Keratinocyte (primary cell): ENCODE results near the gene INSL6. TPM values are rescaled to one million over a fixed set of nuclear protein-coding genes. Genes with fewer than 3 reads are reported as not detected.

Source experiments
- DNase-seq: peaks from one replicate; pipeline ENCODE4 v3.0.0-alpha.2; 2011; ENCODE audit warnings: low read depth, missing footprints, low spot score
- FAIRE-seq: peaks from 2 replicates; lab custom pipeline; 2011; peaks lifted over from hg19 to GRCh38; lab: Jason Lieb, UNC
- H2AFZ ChIP-seq: 2 replicates; pipeline ENCODE4 v1.6.0; 2012; ENCODE audit warnings: low read length, control low read depth, inconsistent platforms; ENCODE audit not compliant: control insufficient read depth
- H3K27ac ChIP-seq: 2 replicates; pipeline ENCODE4 v1.5.1; 2011; ENCODE audit warnings: low read length; ENCODE audit not compliant: control insufficient read depth, insufficient read depth
- H3K27me3 ChIP-seq: 3 replicates; pipeline ENCODE4 v1.6.0; 2011; ENCODE audit warnings: low read length; ENCODE audit not compliant: control insufficient read depth, insufficient read depth; ENCODE audit errors: extremely low read depth
- H3K36me3 ChIP-seq, 2 experiments: 2 replicates in 1 of 2; 3 replicates in 1 of 2; pipeline ENCODE4 v1.5.1; 2011; ENCODE audit warnings: low read length in 2 of 2, mild to moderate bottlenecking in 1 of 2; ENCODE audit not compliant: control insufficient read depth in 2 of 2, insufficient read depth in 2 of 2; ENCODE audit errors: extremely low read depth in 1 of 2
- H3K4me1 ChIP-seq: 3 replicates; pipeline ENCODE4 v1.5.1; 2011; ENCODE audit warnings: low read length; ENCODE audit not compliant: control insufficient read depth, insufficient read depth; ENCODE audit errors: extremely low read depth
- H3K4me2 ChIP-seq: 3 replicates; pipeline ENCODE4 v1.6.0; 2011; ENCODE audit warnings: low read depth, low read length; ENCODE audit not compliant: control insufficient read depth, insufficient read depth; ENCODE audit errors: extremely low read depth
- H3K4me3 ChIP-seq, 3 experiments: fragments of 200-600 bp in 1 of 3; sonication (generic) in 1 of 3; 2 replicates in 2 of 3; 3 replicates in 1 of 3; pipeline ENCODE4 v1.5.1; 2011 to 2016; ENCODE audit warnings: low read length in 3 of 3, mild to moderate bottlenecking in 3 of 3, control low read depth in 2 of 3, inconsistent platforms in 1 of 3, low read depth in 1 of 3, mixed read lengths in 1 of 3, mixed run types in 1 of 3, moderate library complexity in 1 of 3; ENCODE audit not compliant: control insufficient read depth in 2 of 3, insufficient read depth in 2 of 3; ENCODE audit errors: extremely low read depth in 1 of 3
- H3K79me2 ChIP-seq: 2 replicates; pipeline ENCODE4 v1.6.0; 2012; ENCODE audit warnings: low read length; ENCODE audit not compliant: control insufficient read depth, insufficient read depth
- H3K9ac ChIP-seq: 3 replicates; pipeline ENCODE4 v1.6.0; 2011; ENCODE audit warnings: low read length; ENCODE audit not compliant: control insufficient read depth, insufficient read depth; ENCODE audit errors: extremely low read depth
- H3K9me1 ChIP-seq: 3 replicates; pipeline ENCODE4 v1.6.0; 2011; ENCODE audit warnings: low read length; ENCODE audit not compliant: control insufficient read depth, insufficient read depth; ENCODE audit errors: extremely low read depth
- H3K9me3 ChIP-seq: 2 replicates; pipeline ENCODE4 v1.5.1; 2012; ENCODE audit warnings: low read depth, low read length; ENCODE audit not compliant: control insufficient read depth
- H4K20me1 ChIP-seq: 3 replicates; pipeline ENCODE4 v1.6.0; 2011; ENCODE audit warnings: low read length; ENCODE audit not compliant: control insufficient read depth, insufficient read depth; ENCODE audit errors: extremely low read depth
- EZH2 ChIP-seq: IDR thresholded peaks from one replicate; pipeline ENCODE4 v1.6.1; 2012; ENCODE audit warnings: inconsistent platforms, mild to moderate bottlenecking, low read length, moderate library complexity
- dilution Hi-C: fragments of 300-500 bp; cut with MboI; formaldehyde crosslinking; loops from one replicate; pipeline ENCODE4 v1.7.0; 2020; ENCODE audit warnings: low sequenced_read_pairs; ENCODE audit not compliant: extremely low pct_ligation_motif_present
- polyA plus RNA-seq, 5 experiments: library from polyadenylated mRNA; depleted of rRNA in 3 of 5; stranded (reverse) in 3 of 5; stranded (forward) in 1 of 5; unstranded in 1 of 5; fragments of >200 nt; gene quantifications; 1 replicate in 1 of 5; 2 replicates in 3 of 5; 3 replicates in 1 of 5; pipeline versions ENCODE4 v1.2.1 to v1.2.3, GENCODE V29; 2011 to 2012; ENCODE audit warnings: missing spikeins in 2 of 5, low read depth in 1 of 5, low replicate concordance in 1 of 5
- TF ChIP-seq, protein P1 (sequence below), 3 experiments: IDR thresholded peaks in 1 of 3; conservative IDR thresholded peaks in 1 of 3; optimal IDR thresholded peaks in 1 of 3; 2 replicates in 2 of 3; 3 replicates in 1 of 3; pipeline versions ENCODE3 to v1.5.1; 2011; ENCODE audit warnings: low read length in 3 of 3, mild to moderate bottlenecking in 3 of 3, moderate library complexity in 2 of 3, control low read depth in 1 of 3, inconsistent platforms in 1 of 3; ENCODE audit not compliant: insufficient read depth in 2 of 3; ENCODE audit errors: extremely low read depth in 1 of 3

INSL6 gene
- polyA plus RNA-seq, 1 donor (not counting 4 experiments of a cell fraction or from before 2014, with no cell fraction given): not detected

DNA sequence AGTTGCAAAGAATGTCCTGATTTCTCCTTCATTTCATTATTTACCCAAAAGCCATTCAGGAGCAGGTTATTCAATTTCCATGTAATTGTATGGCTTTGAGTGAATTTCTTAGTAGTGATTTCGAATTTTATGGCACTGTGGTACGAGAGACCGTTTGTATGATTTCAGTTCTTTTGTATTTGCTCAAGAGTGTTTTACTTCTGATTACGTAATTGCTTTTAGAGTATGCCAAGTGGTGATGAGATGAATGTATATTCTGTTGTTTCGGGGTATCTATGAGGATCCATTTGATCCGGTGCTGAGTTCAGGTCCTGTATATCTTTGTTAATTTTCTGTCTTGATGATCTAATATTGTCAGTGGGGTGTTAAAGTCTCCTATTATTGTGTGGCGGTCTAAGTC is 41.2 kb downstream of the INSL6 start:
- no peaks in the 10 kb centered on the region for H3K9me3 ChIP-seq
- H3K36me3 ChIP-seq: no peaks in the 10 kb centered on the region
- H3K79me2 ChIP-seq: no peaks in the 10 kb centered on the region
- no peak overlapping the region for H3K4me3 ChIP-seq
- no peaks in the 10 kb centered on the region for H4K20me1 ChIP-seq
- FAIRE-seq: no peak
- no peak overlapping the region for H3K27ac ChIP-seq
- H3K4me2 ChIP-seq: no peak overlapping the region
- dilution Hi-C loops: no loop called here
- H3K27me3 ChIP-seq: no peaks in the 10 kb centered on the region
- H3K4me1 ChIP-seq: no peaks in the 10 kb centered on the region
- no peaks in the 10 kb centered on the region for H3K9me1 ChIP-seq
- no peak for TF ChIP-seq EZH2
- TF ChIP-seq, protein P1, sequence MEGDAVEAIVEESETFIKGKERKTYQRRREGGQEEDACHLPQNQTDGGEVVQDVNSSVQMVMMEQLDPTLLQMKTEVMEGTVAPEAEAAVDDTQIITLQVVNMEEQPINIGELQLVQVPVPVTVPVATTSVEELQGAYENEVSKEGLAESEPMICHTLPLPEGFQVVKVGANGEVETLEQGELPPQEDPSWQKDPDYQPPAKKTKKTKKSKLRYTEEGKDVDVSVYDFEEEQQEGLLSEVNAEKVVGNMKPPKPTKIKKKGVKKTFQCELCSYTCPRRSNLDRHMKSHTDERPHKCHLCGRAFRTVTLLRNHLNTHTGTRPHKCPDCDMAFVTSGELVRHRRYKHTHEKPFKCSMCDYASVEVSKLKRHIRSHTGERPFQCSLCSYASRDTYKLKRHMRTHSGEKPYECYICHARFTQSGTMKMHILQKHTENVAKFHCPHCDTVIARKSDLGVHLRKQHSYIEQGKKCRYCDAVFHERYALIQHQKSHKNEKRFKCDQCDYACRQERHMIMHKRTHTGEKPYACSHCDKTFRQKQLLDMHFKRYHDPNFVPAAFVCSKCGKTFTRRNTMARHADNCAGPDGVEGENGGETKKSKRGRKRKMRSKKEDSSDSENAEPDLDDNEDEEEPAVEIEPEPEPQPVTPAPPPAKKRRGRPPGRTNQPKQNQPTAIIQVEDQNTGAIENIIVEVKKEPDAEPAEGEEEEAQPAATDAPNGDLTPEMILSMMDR (optimal IDR thresholded peaks at IDR 0.05 in 1 of 3, IDR thresholded peaks at IDR 0.05 in 1 of 3, conservative IDR thresholded peaks at IDR 0.05 in 1 of 3; ENCODE audit: extremely low read depth in 1 of 3, insufficient read depth in 2 of 3, low read length in 3 of 3): no peak
- H3K9ac ChIP-seq: no peak overlapping the region
- DNase-seq: no peak
- no peak overlapping the region for H2AFZ ChIP-seq

DNA sequence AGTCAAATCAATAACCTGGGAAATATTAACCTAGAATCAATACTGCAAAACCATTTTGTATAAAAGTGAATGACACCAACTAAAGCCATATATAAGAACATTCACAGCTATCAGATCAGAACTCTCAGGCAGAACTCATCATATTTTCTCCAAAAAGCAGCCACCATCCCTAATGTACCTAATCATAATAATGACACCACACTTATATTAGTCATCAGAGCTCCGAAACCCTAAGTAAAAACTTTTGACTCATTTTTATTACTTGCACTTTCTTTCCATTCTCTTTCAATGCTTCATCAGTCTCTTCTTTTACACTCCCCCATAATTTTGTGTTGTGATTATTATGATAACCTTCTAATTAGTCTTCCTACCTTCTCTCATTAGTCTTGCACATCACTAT is 45.3 kb downstream of the INSL6 start:
- Histone ChIP-seq H3K4me3 (no peak overlapping the region), H3K27ac (no peak overlapping the region), H3K36me3 (no peaks in the 10 kb centered on the region), H3K4me2 (no peak overlapping the region), H3K79me2 (no peaks in the 10 kb centered on the region), H3K9ac (no peak overlapping the region), H3K27me3 (no peaks in the 10 kb centered on the region), H3K4me1 (no peaks in the 10 kb centered on the region), H3K9me3 (no peaks in the 10 kb centered on the region), H4K20me1 (no peaks in the 10 kb centered on the region), H2AFZ (no peak overlapping the region), H3K9me1 (no peaks in the 10 kb centered on the region)
- TF ChIP-seq EZH2: no peak
- TF ChIP-seq, protein P1 (optimal IDR thresholded peaks at IDR 0.05 in 1 of 3, IDR thresholded peaks at IDR 0.05 in 1 of 3, conservative IDR thresholded peaks at IDR 0.05 in 1 of 3; ENCODE audit: extremely low read depth in 1 of 3, insufficient read depth in 2 of 3, low read length in 3 of 3): no peak
- DNase-seq (no peak), FAIRE-seq (no peak)
- dilution Hi-C loops: no loop called here
